HG03457 (cell line): ENCODE data around the gene LUC7L3.

Experiments
- ATAC-seq: cut with Tn5 transposase; IDR thresholded peaks from one replicate; pipeline ENCODE4 v1.9.1; 2021; ENCODE audit warnings: moderate number of reproducible peaks; ENCODE audit not compliant: unreplicated experiment

LUC7L3 gene

GRCh38 chr17:50685691-50686493, 33.5 kb upstream of the LUC7L3 start:
- ATAC-seq, result no peak

GRCh38 chr17:50686494-50687199, 32.8 kb upstream of the LUC7L3 start:
- no peak for ATAC-seq

GRCh38 chr17:50687200-50688066, 32.0 kb upstream of the LUC7L3 start:
- ATAC-seq, result no peak

- ATAC-seq, result no peak
Measured at GRCh38 chr17:50688245-50688644, 31.2 kb upstream of the LUC7L3 start.

GRCh38 chr17:50689251-50689650, 30.2 kb upstream of the LUC7L3 start:
- no peak for ATAC-seq

- ATAC-seq, result no peak
Measured at GRCh38 chr17:50689956-50690886, 29.2 kb upstream of the LUC7L3 start.

GRCh38 chr17:50690887-50691549, 28.4 kb upstream of the LUC7L3 start:
- ATAC-seq, result no peak

GRCh38 chr17:50691550-50692447, 27.6 kb upstream of the LUC7L3 start:
- ATAC-seq, result no peak

GRCh38 chr17:50692448-50693035, 26.9 kb upstream of the LUC7L3 start:
- ATAC-seq, result no peak

GRCh38 chr17:50693036-50693682, 26.2 kb upstream of the LUC7L3 start:
- no peak for ATAC-seq

GRCh38 chr17:50696365-50696879, 23.0 kb upstream of the LUC7L3 start:
- ATAC-seq, result no peak

GRCh38 chr17:50697062-50697461, 22.3 kb upstream of the LUC7L3 start:
- ATAC-seq, result no peak

GRCh38 chr17:50697663-50698272, 21.6 kb upstream of the LUC7L3 start:
- no peak for ATAC-seq

GRCh38 chr17:50699410-50699809, 20.0 kb upstream of the LUC7L3 start:
- no peak for ATAC-seq

GRCh38 chr17:50703162-50703561, 16.2 kb upstream of the LUC7L3 start:
- no peak for ATAC-seq

- peak; percentile 55 for ATAC-seq
Measured at GRCh38 chr17:50707289-50708049, 11.9 kb upstream of the LUC7L3 start, which contains the start of gene ANKRD40. Gene ANKRD40 (minus strand): TSS chr17:50707914. CDS start chr17:50707654, 260 bp downstream.
